Measurements from ENCODE around the gene BMPR1B.
"Not testable (repeated sequence)": the region's sequence is repeated elsewhere in the genome, so short reads cannot be mapped to it uniquely, and the experiment has no call there.

BMPR1B gene

GRCh38 chr4:95087657-95088455, 330.1 kb downstream of the BMPR1B start:
- no peak for DNase-seq (ENCODE audit: low read depth in 3 of 3)

- no peak for DNase-seq (ENCODE audit: low read depth in 3 of 3)
Measured at GRCh38 chr4:95091272-95091671, 333.5 kb downstream of the BMPR1B start.

GRCh38 chr4:95092766-95093165, 335.0 kb downstream of the BMPR1B start:
- no peak for DNase-seq (ENCODE audit: low read depth in 3 of 3)

- no peak for DNase-seq (ENCODE audit: low read depth in 3 of 3)
Measured at GRCh38 chr4:95093460-95093859, 335.7 kb downstream of the BMPR1B start.

- DNase-seq (ENCODE audit: low read depth in 3 of 3): no peak
Measured at GRCh38 chr4:95093936-95094929, 336.5 kb downstream of the BMPR1B start.

GRCh38 chr4:95095348-95095974, 337.7 kb downstream of the BMPR1B start:
- DNase-seq (ENCODE audit: low read depth in 3 of 3): no peak

GRCh38 chr4:95102162-95102790, 344.5 kb downstream of the BMPR1B start:
- no peak for DNase-seq (ENCODE audit: low read depth in 3 of 3)

- DNase-seq (ENCODE audit: low read depth in 3 of 3): no peak
Measured at GRCh38 chr4:95105112-95105511, 347.4 kb downstream of the BMPR1B start.

- DNase-seq (ENCODE audit: low read depth in 3 of 3): no peak
Measured at GRCh38 chr4:95105983-95106382, 348.2 kb downstream of the BMPR1B start.

GRCh38 chr4:95106408-95106928, 348.7 kb downstream of the BMPR1B start:
- DNase-seq (ENCODE audit: low read depth in 3 of 3): no peak

GRCh38 chr4:95107004-95107403, 349.2 kb downstream of the BMPR1B start:
- DNase-seq (ENCODE audit: low read depth in 3 of 3): no peak

GRCh38 chr4:95107635-95108034, 349.9 kb downstream of the BMPR1B start:
- no peak for DNase-seq (ENCODE audit: low read depth in 3 of 3)

- DNase-seq (ENCODE audit: low read depth in 3 of 3): no peak
Measured at GRCh38 chr4:95108883-95109421, 351.2 kb downstream of the BMPR1B start.

- DNase-seq (ENCODE audit: low read depth in 3 of 3): no peak
Measured at GRCh38 chr4:95114521-95114920, 356.8 kb downstream of the BMPR1B start.

GRCh38 chr4:95118497-95118896, 360.7 kb downstream of the BMPR1B start:
- no peak for DNase-seq (ENCODE audit: low read depth in 3 of 3)

GRCh38 chr4:95120456-95120855, 362.7 kb downstream of the BMPR1B start:
- no peak for DNase-seq (ENCODE audit: low read depth in 3 of 3)

- no peak for DNase-seq (ENCODE audit: low read depth in 3 of 3)
Measured at GRCh38 chr4:95122001-95122400, 364.2 kb downstream of the BMPR1B start.

GRCh38 chr4:95124906-95125504, 367.2 kb downstream of the BMPR1B start:
- DNase-seq (ENCODE audit: low read depth in 3 of 3): no peak

GRCh38 chr4:95129031-95129430, 371.3 kb downstream of the BMPR1B start:
- DNase-seq (ENCODE audit: low read depth in 3 of 3): no peak

- no peak for DNase-seq (ENCODE audit: low read depth in 3 of 3)
Measured at GRCh38 chr4:95129821-95130311, 372.1 kb downstream of the BMPR1B start.

GRCh38 chr4:95134016-95134415, 376.3 kb downstream of the BMPR1B start:
- not testable (repeated sequence) for DNase-seq (ENCODE audit: low read depth in 3 of 3)

All from stimulated activated CD4-positive, alpha-beta T cell treated with anti-CD3 and anti-CD28 coated beads, TNF-alpha, amount 100 ng/mL, for 48 hours (primary cell).